Activated T-cell treated with anti-CD3 and anti-CD28 coated beads, Interleukin-2, amount 50 U/mL, for 72 hours (primary cell): ENCODE data around the gene TRABD2B. TPM values are rescaled to one million over a fixed set of nuclear protein-coding genes. Genes with fewer than 3 reads are reported as not detected.

ENCODE experiments used
- ATAC-seq, 2 donors: fragments of 150-1000 bp; cut with Tn5 transposase; replicated peaks in 1 of 2; 2 replicates each; pipeline ENCODE4 v1.10.0; 2021; ENCODE audit warnings: moderate library complexity in 2 of 2, mild to moderate bottlenecking in 1 of 2
- DNase-seq, 2 donors: peaks; one replicate each; pipeline ENCODE4 v3.0.0; 2021 to 2022; ENCODE audit warnings: mixed read lengths in 1 of 2
- H3K27ac Mint-ChIP-seq: one replicate; pipeline ENCODE4 v1.8.0; 2022; ENCODE audit warnings: mild to moderate bottlenecking, moderate library complexity, mixed read lengths
- H3K27me3 Mint-ChIP-seq: one replicate; pipeline ENCODE4 v1.8.0; 2022; ENCODE audit warnings: low read depth, mixed read lengths
- H3K36me3 Mint-ChIP-seq, 2 donors: one replicate each; pipeline ENCODE4 v1.8.0; 2022; ENCODE audit warnings: mixed read lengths in 2 of 2, mild to moderate bottlenecking in 1 of 2; ENCODE audit not compliant: insufficient read depth in 2 of 2
- H3K4me1 Mint-ChIP-seq: one replicate; pipeline ENCODE4 v1.8.0; 2022; ENCODE audit warnings: low read depth, mixed read lengths
- H3K4me3 Mint-ChIP-seq, 2 donors: one replicate each; pipeline ENCODE4 v1.8.0; 2022; ENCODE audit warnings: mild to moderate bottlenecking in 2 of 2, mixed read lengths in 2 of 2, moderate library complexity in 2 of 2
- H3K9me3 Mint-ChIP-seq, 2 donors: one replicate each; pipeline ENCODE4 v1.8.0; 2022; ENCODE audit warnings: mixed read lengths in 2 of 2
- total RNA-seq, 2 donors: library from RNA; stranded (reverse); gene quantifications; one replicate each; pipeline ENCODE4 v1.2.3, GENCODE V29; 2022

TRABD2B gene
- total RNA-seq, 2 donors from 2014 or later = not detected

DNA sequence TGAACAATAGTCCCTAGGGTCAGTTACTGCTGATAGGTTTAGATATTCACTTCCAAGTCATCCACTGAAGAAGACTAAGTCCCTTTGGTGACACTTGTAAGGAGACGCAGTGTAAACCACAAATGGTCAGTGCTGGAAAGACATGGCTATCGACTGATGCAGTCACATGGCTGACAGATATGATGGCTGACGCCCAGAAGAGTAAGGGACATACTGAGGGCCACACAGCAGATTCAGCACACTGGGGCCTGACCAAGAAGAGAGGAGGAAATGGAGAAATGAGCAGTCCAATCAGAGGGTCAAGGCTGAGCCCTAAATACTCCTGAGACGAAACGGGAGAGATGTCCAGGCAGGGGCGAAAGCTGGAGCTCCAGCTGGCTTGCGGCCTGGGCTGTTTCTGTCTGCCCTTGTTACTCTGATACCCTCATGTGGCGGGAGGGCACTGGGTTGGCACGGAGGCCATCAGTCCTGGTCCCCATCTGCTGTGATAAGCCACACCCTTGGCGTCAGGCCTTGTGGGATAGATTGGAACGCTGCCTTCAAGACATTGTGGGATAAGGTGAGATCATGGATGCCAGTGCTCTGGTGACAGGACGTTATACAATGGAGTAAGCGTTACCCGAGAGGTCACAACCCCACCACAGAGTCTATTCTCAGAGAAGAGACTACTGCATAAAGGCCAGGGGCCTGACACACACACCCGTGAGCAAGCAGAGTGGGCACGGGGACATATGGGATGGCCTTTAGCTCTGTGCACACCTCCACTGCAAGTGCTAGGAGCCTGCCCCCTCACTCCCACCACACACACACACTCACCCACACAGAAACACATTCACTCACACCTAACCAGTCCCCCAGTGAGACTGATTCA, 158.4 kb downstream of the TRABD2B start:
- Mint-ChIP-seq H3K9me3 (peaks cover 2 to 5% of the 10 kb centered on the region in 2 donors), H3K4me3 (no peak overlapping the region), H3K27me3 (peaks cover 14% of the 10 kb centered on the region), H3K4me1 (no peaks in the 10 kb centered on the region), H3K36me3 (peaks cover 0 to 5% of the 10 kb centered on the region in 2 donors), H3K27ac (no peak overlapping the region)
- DNase-seq = no peak
- ATAC-seq = no peak

DNA sequence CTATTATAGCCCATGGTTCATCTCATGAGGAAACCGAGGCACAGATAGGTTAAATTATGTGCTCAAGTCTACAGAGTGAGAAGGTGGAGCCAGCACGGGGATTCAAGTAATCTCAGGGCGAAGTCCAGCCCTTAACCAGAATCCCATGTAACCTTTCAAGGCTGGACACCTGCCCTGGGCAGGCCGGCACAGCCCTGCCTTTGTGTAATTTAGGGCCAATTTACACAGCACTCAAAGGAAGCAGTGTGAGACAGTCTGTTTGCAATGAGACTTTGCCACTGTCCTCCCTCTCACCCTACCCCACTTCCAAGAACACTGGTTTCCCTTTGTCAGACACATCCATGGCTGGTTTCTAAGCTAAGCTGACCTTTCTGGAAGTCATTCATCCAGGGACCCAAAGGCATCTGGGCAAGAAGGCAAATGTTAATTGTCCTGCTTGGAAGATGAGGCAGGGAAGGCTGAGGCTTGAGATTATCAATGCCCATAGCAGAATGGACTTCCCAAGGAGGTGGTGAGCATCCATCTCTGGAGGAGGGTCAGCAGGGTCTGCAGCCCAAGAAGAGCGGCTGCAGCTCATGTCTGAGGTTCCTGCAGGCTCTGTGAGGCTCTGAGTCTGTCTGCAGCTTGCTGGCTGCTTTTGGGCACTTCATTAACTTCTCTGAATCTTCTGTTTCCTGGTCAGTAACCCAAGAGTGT, 159.2 kb downstream of the TRABD2B start:
- ATAC-seq = no peak
- H3K4me1 Mint-ChIP-seq = no peaks in the 10 kb centered on the region
- peaks cover 2 to 6% of the 10 kb centered on the region in 2 donors for H3K9me3 Mint-ChIP-seq
- H3K36me3 Mint-ChIP-seq = peaks cover 0 to 5% of the 10 kb centered on the region in 2 donors
- no peak overlapping the region for H3K27ac Mint-ChIP-seq
- H3K4me3 Mint-ChIP-seq = no peak overlapping the region
- DNase-seq = no peak
- H3K27me3 Mint-ChIP-seq = peaks cover 10% of the 10 kb centered on the region

DNA sequence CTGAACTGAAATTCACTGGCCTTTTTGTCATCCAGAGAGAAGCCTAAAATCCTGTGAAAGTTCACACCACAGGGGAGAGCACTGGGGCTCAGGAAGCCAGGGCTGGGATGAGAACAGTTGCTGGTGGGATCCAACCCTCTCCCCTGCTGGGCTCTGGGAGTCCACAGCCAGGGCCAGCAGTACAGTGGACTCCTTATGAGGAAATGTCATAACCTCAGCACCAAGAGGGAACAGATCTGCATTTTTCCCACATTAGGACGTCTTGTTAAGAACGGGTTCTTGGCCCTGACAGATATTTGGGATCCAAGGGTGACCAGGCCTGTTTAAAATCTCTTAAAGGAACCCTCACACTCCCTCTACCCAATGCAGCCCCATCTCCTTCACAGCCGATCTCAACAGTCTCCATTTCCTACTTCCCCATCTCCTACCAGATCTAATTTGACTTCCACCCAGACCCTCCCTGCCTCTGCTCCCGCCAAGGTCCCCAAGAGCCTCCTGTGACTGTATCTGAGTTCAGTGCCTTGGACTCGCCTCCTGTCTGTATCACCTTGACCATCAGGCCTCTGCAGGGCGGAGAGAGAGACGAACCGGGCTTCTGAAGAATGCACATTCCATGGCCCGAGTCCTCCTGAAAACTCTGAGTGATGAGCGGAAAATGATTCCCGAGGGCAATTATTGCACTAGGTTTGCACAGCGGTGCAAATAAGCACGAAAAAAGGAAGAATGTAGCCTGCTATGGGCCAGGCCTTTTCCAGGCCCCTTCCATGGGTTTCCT, 159.9 kb downstream of the TRABD2B start:
- H3K4me1 Mint-ChIP-seq = no peaks in the 10 kb centered on the region
- ATAC-seq (no peak), DNase-seq (no peak)
- H3K9me3 Mint-ChIP-seq = peaks cover 2 to 6% of the 10 kb centered on the region in 2 donors
- peaks cover 0 to 5% of the 10 kb centered on the region in 2 donors for H3K36me3 Mint-ChIP-seq
- H3K27me3 Mint-ChIP-seq = peaks cover 11% of the 10 kb centered on the region
- H3K4me3 Mint-ChIP-seq = no peak overlapping the region
- no peak overlapping the region for H3K27ac Mint-ChIP-seq

DNA sequence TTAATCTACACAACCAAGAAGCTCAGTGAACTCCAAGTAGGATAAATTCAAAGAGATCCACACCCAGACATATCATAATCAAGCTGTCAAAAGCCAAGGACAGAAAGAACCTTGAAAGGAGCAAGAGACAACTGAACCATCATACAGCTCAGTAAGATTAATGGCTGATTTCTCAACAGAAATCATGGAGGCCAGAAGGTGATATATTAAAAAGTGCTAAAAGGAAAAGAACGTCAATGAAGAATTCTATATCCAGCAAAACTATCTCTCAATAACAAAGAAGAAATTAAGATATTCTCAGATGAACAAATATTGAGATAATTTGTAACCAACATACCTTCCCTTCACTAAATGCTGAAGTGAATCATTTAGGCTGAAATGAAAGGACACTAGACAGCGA, 161.8 kb downstream of the TRABD2B start:
- Mint-ChIP-seq H3K36me3 (peaks cover 0 to 5% of the 10 kb centered on the region in 2 donors), H3K4me3 (no peak overlapping the region), H3K9me3 (peaks cover 2 to 6% of the 10 kb centered on the region in 2 donors), H3K4me1 (no peaks in the 10 kb centered on the region), H3K27ac (no peak overlapping the region), H3K27me3 (peaks cover 15% of the 10 kb centered on the region)
- ATAC-seq (no peak), DNase-seq (no peak)

DNA sequence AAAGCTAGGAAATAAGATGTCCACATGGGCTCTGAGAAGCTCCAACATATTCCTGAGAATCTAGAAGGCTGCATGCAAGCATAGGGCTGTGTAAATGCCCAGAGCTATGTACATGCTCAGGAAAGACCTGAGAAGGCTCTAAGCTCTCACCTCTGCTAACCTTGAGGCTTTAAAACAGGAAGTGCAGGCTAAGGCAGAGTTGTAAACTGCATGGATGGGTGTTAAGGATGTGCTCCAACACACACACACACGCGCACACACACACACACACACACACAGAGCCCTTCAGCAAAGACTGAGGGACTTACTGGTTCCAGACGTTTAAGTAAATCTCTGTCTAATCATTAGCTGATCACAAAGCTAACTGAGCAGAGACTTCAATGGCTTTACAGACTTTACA, 162.9 kb downstream of the TRABD2B start:
- H3K9me3 Mint-ChIP-seq = peaks cover 2 to 6% of the 10 kb centered on the region in 2 donors

DNA sequence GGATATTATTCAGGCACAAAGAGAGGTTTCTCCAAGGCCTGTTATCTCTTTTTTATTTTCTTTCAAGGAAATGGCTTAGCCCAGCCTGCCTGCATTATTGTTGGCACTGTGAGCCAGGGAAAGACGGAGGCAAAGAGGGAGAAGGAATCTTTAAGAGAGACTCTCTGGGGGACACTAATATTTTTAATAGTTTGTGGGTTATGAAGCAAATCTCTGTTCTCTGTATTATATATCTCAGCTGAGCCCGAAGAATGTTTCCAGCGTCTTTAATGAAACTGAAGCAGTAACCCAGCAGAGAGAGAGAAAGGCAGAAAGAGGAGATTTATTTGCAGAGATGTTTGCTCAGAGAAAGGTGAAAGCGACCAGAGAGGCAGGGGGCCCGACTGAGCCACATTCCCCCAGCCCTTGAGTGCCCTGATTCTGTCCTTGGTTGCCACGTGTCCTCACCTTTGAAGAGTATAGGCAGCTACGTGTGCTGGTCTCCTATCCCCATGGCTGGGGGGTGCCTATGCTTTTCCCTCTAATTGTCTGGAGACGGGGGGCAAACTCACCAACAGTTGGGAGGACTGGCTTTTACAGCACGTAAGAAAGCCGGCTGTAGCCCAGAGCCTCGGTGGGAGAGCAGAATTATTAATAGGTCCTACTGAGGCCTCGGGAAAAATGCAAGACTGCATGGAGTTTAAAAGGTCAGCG, 166.4 kb downstream of the TRABD2B start:
- Mint-ChIP-seq H3K27me3 (peaks cover 19% of the 10 kb centered on the region), H3K27ac (no peak overlapping the region), H3K36me3 (peaks cover 0 to 5% of the 10 kb centered on the region in 2 donors), H3K9me3 (peaks cover 2 to 6% of the 10 kb centered on the region in 2 donors), H3K4me1 (no peaks in the 10 kb centered on the region), H3K4me3 (no peak overlapping the region)
- DNase-seq = no peak
- no peak for ATAC-seq

More for the DNA sequence above, 162.9 kb downstream of the TRABD2B start:
- DNase-seq (no peak), ATAC-seq (no peak)
- peaks cover 19% of the 10 kb centered on the region for H3K27me3 Mint-ChIP-seq
- H3K36me3 Mint-ChIP-seq = peaks cover 0 to 5% of the 10 kb centered on the region in 2 donors
- H3K27ac Mint-ChIP-seq = no peak overlapping the region
- H3K4me3 Mint-ChIP-seq = no peak overlapping the region
- no peaks in the 10 kb centered on the region for H3K4me1 Mint-ChIP-seq

DNA sequence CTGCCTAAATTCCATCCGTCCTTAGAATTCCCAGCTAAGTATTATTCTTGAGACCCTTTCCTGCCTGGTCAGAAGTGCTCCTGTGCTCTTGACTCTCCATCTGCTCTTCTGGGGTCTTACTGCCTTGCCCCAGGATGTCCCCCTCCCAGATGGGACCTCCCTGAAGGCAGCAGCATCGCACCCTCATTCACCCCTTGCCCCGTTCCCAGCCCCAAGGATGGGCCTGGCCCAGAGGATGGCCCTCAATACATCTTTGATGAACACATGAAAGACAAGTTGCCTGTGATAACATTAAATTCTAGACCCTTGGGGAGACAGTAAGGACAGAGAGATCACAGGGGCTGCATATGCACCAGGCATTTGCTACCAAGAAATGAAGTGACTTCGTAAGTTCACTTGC, 167.2 kb downstream of the TRABD2B start:
- peaks cover 0 to under 1% of the 10 kb centered on the region in 2 donors for H3K36me3 Mint-ChIP-seq
- H3K27me3 Mint-ChIP-seq = peaks cover 19% of the 10 kb centered on the region
- H3K27ac Mint-ChIP-seq = no peak overlapping the region
- ATAC-seq = no peak
- H3K4me3 Mint-ChIP-seq = no peak overlapping the region
- peaks cover 0 to 2% of the 10 kb centered on the region in 2 donors for H3K9me3 Mint-ChIP-seq
- no peaks in the 10 kb centered on the region for H3K4me1 Mint-ChIP-seq
- no peak for DNase-seq

DNA sequence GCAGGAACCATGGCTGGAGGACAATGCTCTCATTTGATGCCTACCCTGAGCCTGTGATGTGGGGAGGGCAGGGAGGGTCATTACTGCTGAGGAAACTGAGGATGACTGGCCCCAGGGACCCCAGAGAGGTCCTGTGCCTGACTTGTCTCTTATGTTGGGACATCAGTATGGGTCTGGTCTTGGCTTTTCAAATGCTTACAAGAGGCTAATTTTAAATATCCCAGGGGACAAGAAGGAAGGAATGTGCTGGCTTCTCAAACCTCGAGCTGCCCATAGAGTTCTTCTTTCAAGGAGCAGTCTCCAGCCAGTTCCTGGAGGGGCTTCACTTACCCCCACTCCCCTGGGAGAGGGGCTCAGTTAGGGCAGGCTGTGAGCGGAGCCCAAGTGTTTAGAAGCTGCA, 168.2 kb downstream of the TRABD2B start:
- Mint-ChIP-seq H3K27ac (no peak overlapping the region), H3K36me3 (no peaks in the 10 kb centered on the region), H3K4me3 (no peak overlapping the region), H3K4me1 (no peaks in the 10 kb centered on the region), H3K27me3 (peaks cover 19% of the 10 kb centered on the region), H3K9me3 (peaks cover 0 to 1% of the 10 kb centered on the region in 2 donors)
- DNase-seq (no peak), ATAC-seq (no peak)

DNA sequence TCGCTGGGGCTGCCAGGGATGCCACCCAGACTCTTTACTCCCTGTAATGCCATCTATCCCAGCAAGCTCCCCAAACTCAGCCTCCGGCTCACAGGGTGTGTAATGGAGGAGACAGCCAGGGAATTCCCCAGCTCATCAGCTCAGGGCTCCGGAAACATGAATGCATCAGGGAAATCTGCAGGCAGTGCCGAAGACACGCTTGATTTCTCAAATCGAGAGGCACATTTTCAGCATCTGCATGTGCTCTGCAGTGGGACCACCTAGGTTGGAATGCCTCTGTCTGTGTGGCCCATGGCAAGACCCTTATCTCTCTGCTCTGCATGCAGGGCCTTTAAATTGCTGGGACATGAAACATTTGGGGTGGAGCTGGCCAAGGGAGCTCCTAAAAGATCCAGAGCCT, 170.1 kb downstream of the TRABD2B start:
- Mint-ChIP-seq H3K9me3 (no peaks in the 10 kb centered on the region), H3K27ac (no peak overlapping the region), H3K4me1 (no peaks in the 10 kb centered on the region), H3K36me3 (no peaks in the 10 kb centered on the region), H3K4me3 (no peak overlapping the region), H3K27me3 (peaks cover 8% of the 10 kb centered on the region)
- DNase-seq (no peak), ATAC-seq (no peak)

DNA sequence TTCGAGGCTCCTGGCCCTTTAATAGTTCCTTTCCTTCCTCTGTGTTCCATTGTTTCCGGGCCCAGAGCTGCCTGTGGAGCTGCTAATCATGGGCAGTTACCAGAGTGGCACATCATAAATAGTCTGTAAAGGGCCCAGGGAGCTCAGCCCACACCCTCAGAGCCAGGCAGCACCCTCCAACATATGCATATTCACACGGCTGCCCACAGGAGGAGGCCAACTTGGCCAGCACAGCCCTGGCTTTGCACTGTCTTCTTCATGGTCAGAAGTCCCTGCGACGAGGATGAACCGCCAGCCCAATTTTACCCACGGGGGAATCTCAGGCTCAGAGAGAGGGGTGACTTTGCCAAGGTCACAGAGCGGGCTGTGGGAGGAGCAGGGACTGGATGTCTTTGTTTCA, 172.5 kb downstream of the TRABD2B start:
- no peak for ATAC-seq
- DNase-seq = no peak
- no peaks in the 10 kb centered on the region for H3K9me3 Mint-ChIP-seq
- H3K4me1 Mint-ChIP-seq = no peaks in the 10 kb centered on the region
- no peak overlapping the region for H3K27ac Mint-ChIP-seq
- H3K36me3 Mint-ChIP-seq = no peaks in the 10 kb centered on the region
- no peak overlapping the region for H3K4me3 Mint-ChIP-seq
- H3K27me3 Mint-ChIP-seq = no peaks in the 10 kb centered on the region

DNA sequence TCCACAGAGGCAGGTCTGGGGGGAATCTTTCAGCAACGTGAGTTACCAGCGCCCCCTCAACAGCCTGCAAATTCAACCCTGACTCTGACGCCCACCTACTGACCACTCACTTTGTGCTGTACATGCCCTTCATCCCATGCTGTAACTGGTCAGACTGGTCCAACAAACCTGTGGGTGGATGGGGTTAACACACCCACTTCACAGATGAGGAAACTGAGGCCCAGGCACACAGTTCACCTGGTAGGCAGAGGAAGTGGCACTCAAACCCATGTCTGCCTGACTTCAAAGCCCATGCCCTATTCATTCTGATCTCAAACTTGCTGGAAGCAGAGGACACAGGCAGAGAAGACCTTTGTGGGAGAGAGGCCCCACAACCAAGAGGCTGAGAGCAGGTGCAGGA, 172.9 kb downstream of the TRABD2B start:
- no peaks in the 10 kb centered on the region for H3K4me1 Mint-ChIP-seq
- ATAC-seq = no peak
- DNase-seq = no peak
- H3K27me3 Mint-ChIP-seq = no peaks in the 10 kb centered on the region
- H3K9me3 Mint-ChIP-seq = no peaks in the 10 kb centered on the region
- H3K36me3 Mint-ChIP-seq = no peaks in the 10 kb centered on the region
- H3K27ac Mint-ChIP-seq = no peak overlapping the region
- H3K4me3 Mint-ChIP-seq = no peak overlapping the region

DNA sequence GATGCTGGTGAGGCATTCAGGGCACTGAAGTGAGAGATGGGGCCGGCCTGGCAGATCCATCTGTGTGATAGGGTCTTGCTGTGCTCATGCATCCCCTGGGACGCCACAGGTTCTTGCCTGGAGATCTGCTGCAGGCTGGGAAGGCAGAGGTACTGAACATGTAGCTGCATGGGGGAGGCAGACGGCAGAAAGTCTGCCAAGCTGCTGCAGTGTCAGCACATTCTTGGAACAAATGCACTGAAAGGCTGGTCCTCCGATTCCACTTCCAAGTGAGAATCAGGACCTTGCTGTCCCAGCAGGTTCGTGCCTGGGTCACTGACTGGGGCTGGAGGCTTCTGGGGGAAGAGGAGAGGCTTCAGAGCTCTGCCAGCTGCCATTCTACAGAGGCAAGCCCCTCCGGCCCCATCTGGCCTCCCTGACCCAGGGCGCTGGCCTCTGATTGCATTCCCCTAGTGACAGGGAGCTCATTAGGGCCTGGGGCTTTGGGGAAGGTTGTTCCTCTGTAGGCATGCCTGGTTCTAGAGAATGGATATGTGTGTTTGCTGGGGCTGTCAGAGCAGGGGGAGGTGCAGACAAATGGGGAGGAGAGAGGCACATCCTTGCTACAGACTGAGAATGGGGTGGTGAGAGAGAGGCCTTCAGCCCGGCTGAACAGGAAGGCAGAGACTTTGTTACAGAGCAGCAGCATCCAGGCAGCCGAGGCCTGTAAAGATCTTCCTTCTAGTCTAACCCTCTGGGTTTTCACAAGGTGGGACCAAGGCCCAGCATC, 174.0 kb downstream of the TRABD2B start:
- ATAC-seq = no peak
- no peaks in the 10 kb centered on the region for H3K4me1 Mint-ChIP-seq
- DNase-seq = no peak
- no peaks in the 10 kb centered on the region for H3K36me3 Mint-ChIP-seq
- H3K4me3 Mint-ChIP-seq = no peak overlapping the region
- no peak overlapping the region for H3K27ac Mint-ChIP-seq
- H3K27me3 Mint-ChIP-seq = no peaks in the 10 kb centered on the region
- H3K9me3 Mint-ChIP-seq = no peaks in the 10 kb centered on the region
